Lung (tissue), 12 donors: ENCODE data around the gene DNASE1L2. TPM values are rescaled to one million over a fixed set of nuclear protein-coding genes. Genes with fewer than 3 reads are reported as not detected.

Source experiments
- ATAC-seq: fragments of 200-7000 bp; cut with Tn5 transposase; one replicate; pipeline ENCODE4 v1.9.1; 2020; ENCODE audit warnings: moderate number of reproducible peaks; ENCODE audit not compliant: insufficient read depth, low FRiP score
- DNase-seq, 3 donors: peaks; one replicate each; pipeline ENCODE4 v3.0.0-alpha.2; 2013 to 2017
- H3K27ac ChIP-seq, 2 donors: one replicate each; pipeline ENCODE4 v1.5.1; 2013; ENCODE audit warnings: mild to moderate bottlenecking in 2 of 2, moderate library complexity in 2 of 2, control low read depth in 1 of 2, inconsistent platforms in 1 of 2, low read depth in 1 of 2, low read length in 1 of 2
- H3K27me3 ChIP-seq, 3 donors: one replicate each; pipeline ENCODE4 v1.5.1; 2013; ENCODE audit warnings: low read length in 2 of 3; ENCODE audit not compliant: control insufficient read depth in 3 of 3, insufficient read depth in 3 of 3
- H3K36me3 ChIP-seq, 4 donors: one replicate each; pipeline ENCODE4 v1.5.1; 2013; ENCODE audit warnings: low read length in 4 of 4, mild to moderate bottlenecking in 1 of 4, moderate library complexity in 1 of 4; ENCODE audit not compliant: control insufficient read depth in 4 of 4, insufficient read depth in 4 of 4
- H3K4me1 ChIP-seq, 5 donors: one replicate each; pipeline ENCODE4 v1.5.1; 2013; ENCODE audit warnings: low read length in 5 of 5, mild to moderate bottlenecking in 2 of 5, moderate library complexity in 1 of 5; ENCODE audit not compliant: control insufficient read depth in 5 of 5, insufficient read depth in 5 of 5
- H3K4me3 ChIP-seq: one replicate; pipeline ENCODE4 v1.5.1; 2013; ENCODE audit warnings: mild to moderate bottlenecking, control low read depth, moderate library complexity
- H3K9ac ChIP-seq, 2 donors: one replicate each; pipeline ENCODE4 v1.5.1; 2013; ENCODE audit warnings: low read length in 2 of 2, control low read depth in 1 of 2; ENCODE audit not compliant: insufficient read depth in 1 of 2
- H3K9me3 ChIP-seq, 4 donors: one replicate each; pipeline ENCODE4 v1.5.1; 2013; ENCODE audit warnings: low read length in 3 of 4, mild to moderate bottlenecking in 1 of 4, moderate library complexity in 1 of 4; ENCODE audit not compliant: control insufficient read depth in 4 of 4, insufficient read depth in 3 of 4
- WGBS, 2 donors: extraction: QIAGEN DNeasy Blood & Tissue Kit; methylation state at CpG; one replicate each; pipeline ENCODE4 v1.1.7; 2013; 5-methylcytosine and 5-hydroxymethylcytosine counted together
- polyA plus RNA-seq, 2 donors: library from polyadenylated mRNA; stranded (reverse); fragments of 200-250 nt; gene quantifications; one replicate each; pipeline ENCODE4 v1.2.1, GENCODE V29; 2013
- total RNA-seq, 2 donors: library from RNA; depleted of rRNA in 1 of 2; stranded (reverse); fragments of >200 nt in 1 of 2; gene quantifications; one replicate each; pipeline ENCODE4 v1.2.1, GENCODE V29; 2014 to 2021
- TF ChIP-seq, protein P1 (sequence below): IDR thresholded peaks from 2 replicates; pipeline ENCODE4 v1.5.1; 2012; ENCODE audit warnings: mild to moderate bottlenecking; ENCODE audit errors: control extremely low read depth, extremely low read depth
- donor health status: control.
- donor health status: control.
- donor health status: Bipolar disorder and iron deficiency.
- donor health status: healthy.
- donor health status: DM: yes; HTN: yes; CAD: no.

The DNASE1L2 gene
- total and polyA plus RNA-seq, 4 donors, result 0.65 to 1.0 (median 0.70) TPM

DNA sequence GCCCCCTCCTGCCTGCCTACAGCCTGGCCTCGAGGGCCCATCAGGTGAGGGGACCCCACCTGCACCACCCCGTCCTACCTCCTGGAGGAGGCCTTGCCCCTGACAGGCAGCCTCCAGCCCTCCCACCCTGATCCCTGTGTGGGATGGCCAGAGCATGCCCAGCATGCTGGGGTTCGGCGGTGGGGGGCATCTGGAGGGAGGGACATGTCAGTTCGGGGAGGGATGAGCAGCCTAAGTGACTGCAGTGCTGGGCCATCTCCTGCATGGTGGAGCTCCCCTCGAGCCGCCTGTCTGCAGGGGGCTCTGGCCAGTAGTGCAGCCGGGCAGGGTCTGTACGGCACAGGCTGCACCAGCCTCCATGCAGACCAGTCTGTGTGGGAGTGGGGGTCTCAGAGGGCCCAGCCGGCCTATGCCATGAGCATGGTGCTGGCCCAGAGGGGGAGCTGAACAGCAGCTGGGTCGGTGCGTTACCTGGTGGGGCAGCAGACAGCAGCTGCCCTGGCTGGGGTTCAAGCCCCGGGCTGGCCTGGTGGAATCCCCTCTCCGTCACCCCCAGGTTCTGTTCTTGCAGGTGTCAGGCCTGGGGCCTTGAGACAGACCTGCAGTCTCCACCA is 35.7 kb downstream of the DNASE1L2 start:
- H3K27me3 ChIP-seq, result no peaks in the 10 kb centered on the region

DNA sequence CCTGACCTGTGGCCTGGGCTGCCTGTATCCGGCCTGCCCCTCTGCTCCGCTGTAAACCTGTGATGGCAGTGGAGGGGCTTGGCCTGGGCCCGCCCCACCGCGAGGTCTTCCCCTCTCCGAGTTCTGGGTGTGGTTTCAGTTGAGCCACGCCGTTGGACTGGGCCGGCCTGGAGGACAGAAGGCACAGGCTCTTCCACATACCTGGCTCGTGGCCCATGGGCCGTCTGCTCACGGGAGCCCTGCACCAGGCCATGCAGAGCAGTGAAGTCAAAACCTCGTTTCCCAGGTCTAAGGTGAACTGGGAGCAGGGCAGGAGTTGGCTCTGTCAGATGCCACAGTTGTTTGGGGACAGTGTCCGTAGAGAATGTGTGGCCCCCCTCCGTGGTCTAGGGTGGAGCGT is 37.2 kb downstream of the DNASE1L2 start:
- ATAC-seq (no peak), DNase-seq (no peak)
- H3K4me1 ChIP-seq, result peaks cover 0 to 13% (median 4%) of the 10 kb centered on the region in 5 donors
- no peak overlapping the region for H3K27ac ChIP-seq
- H3K27me3 ChIP-seq, result no peaks in the 10 kb centered on the region
- 76 to 89% methylated on average over 16 of the region's 16 CpGs for WGBS, 2 donors
- no peak overlapping the region for H3K9ac ChIP-seq
- no peaks in the 10 kb centered on the region for H3K9me3 ChIP-seq
- H3K4me3 ChIP-seq, result no peak overlapping the region
- H3K36me3 ChIP-seq, result peaks cover 0 to 19% (median 0%) of the 10 kb centered on the region in 4 donors
- TF ChIP-seq, protein P1, sequence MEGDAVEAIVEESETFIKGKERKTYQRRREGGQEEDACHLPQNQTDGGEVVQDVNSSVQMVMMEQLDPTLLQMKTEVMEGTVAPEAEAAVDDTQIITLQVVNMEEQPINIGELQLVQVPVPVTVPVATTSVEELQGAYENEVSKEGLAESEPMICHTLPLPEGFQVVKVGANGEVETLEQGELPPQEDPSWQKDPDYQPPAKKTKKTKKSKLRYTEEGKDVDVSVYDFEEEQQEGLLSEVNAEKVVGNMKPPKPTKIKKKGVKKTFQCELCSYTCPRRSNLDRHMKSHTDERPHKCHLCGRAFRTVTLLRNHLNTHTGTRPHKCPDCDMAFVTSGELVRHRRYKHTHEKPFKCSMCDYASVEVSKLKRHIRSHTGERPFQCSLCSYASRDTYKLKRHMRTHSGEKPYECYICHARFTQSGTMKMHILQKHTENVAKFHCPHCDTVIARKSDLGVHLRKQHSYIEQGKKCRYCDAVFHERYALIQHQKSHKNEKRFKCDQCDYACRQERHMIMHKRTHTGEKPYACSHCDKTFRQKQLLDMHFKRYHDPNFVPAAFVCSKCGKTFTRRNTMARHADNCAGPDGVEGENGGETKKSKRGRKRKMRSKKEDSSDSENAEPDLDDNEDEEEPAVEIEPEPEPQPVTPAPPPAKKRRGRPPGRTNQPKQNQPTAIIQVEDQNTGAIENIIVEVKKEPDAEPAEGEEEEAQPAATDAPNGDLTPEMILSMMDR, result no peak

More for the DNA sequence above, 35.7 kb downstream of the DNASE1L2 start:
- no peak overlapping the region for H3K4me3 ChIP-seq
- no peak for ATAC-seq
- peaks cover 0 to 14% (median 4%) of the 10 kb centered on the region in 5 donors for H3K4me1 ChIP-seq
- DNase-seq, result no peak
- peaks cover 0 to 7% (median 0%) of the 10 kb centered on the region in 4 donors for H3K36me3 ChIP-seq
- 90 to 95% methylated on average over 11 to 14 of the region's 14 CpGs for WGBS, 2 donors
- H3K27ac ChIP-seq, result no peak overlapping the region
- H3K9me3 ChIP-seq, result no peaks in the 10 kb centered on the region
- no peak overlapping the region for H3K9ac ChIP-seq
- TF ChIP-seq, protein P1, result no peak

DNA sequence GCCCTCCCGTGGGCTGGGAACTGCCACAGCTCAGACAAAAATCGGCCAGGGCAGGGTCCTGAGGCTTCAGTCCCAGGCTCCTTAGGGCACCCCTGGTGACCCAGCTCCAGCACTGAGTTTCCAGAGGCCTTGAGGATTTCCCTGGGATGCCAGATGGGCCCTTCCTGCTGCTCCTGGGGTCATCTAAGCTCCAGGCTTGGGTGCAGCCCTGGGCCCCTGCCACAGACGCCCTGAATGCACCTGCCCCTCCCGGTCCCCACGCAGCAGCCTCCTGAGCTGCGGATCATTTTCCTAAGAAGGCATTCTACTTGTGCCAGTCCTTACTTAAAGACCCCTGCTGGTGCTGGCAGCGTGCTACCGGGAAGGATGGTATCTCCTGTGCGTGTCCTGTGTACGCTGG is 37.7 kb downstream of the DNASE1L2 start:
- ATAC-seq, result no peak
- H3K4me1 ChIP-seq, result peaks cover 0 to 12% (median 4%) of the 10 kb centered on the region in 5 donors
- no peak overlapping the region for H3K27ac ChIP-seq
- H3K9ac ChIP-seq, result no peak overlapping the region
- H3K9me3 ChIP-seq, result no peaks in the 10 kb centered on the region
- H3K36me3 ChIP-seq, result peaks cover 0 to 23% (median 0%) of the 10 kb centered on the region in 4 donors
- WGBS, 2 donors, result 85 to 93% methylated on average over 10 of the region's 10 CpGs
- DNase-seq, result no peak
- TF ChIP-seq, protein P1, result no peak
- H3K27me3 ChIP-seq, result no peaks in the 10 kb centered on the region
- H3K4me3 ChIP-seq, result no peak overlapping the region
